Stimulated activated naive B cell treated with anti-CD40 and anti-IgM and Interleukin-4, amounts not matched to agents 10 μg/mL and 1 μg/mL and 100 μg/mL, for 72 hours (primary cell): ENCODE data around the gene EPS8L2.
A peak's percentile ranks its signal among the peaks of the same experiment; 100 is the strongest.

Experiments used
- ATAC-seq, 2 donors: fragments of 150-1000 bp; cut with Tn5 transposase; replicated peaks; 2 replicates each; pipeline ENCODE4 v1.10.0; 2021; ENCODE audit warnings: moderate library complexity in 1 of 2
- DNase-seq: peaks from one replicate; pipeline ENCODE4 v3.0.0; 2021
- H3K27ac Mint-ChIP-seq: one replicate; pipeline ENCODE4 v1.8.0; 2022; ENCODE audit warnings: mild to moderate bottlenecking, mixed read lengths
- H3K27me3 Mint-ChIP-seq, 2 donors: one replicate each; pipeline ENCODE4 v1.8.0; 2022; ENCODE audit warnings: mixed read lengths in 2 of 2
- H3K36me3 Mint-ChIP-seq, 2 donors: one replicate each; pipeline ENCODE4 v1.8.0; 2022; ENCODE audit warnings: mixed read lengths in 2 of 2, mild to moderate bottlenecking in 1 of 2
- H3K4me1 Mint-ChIP-seq, 2 donors: one replicate each; pipeline ENCODE4 v1.8.0; 2022; ENCODE audit warnings: mixed read lengths in 2 of 2, mild to moderate bottlenecking in 1 of 2
- H3K4me3 Mint-ChIP-seq, 2 donors: one replicate each; pipeline ENCODE4 v1.8.0; 2022; ENCODE audit warnings: mild to moderate bottlenecking in 2 of 2, mixed read lengths in 2 of 2, moderate library complexity in 1 of 2
- H3K9me3 Mint-ChIP-seq, 2 donors: one replicate each; pipeline ENCODE4 v1.8.0; 2022; ENCODE audit warnings: mixed read lengths in 2 of 2, mild to moderate bottlenecking in 1 of 2

Gene EPS8L2

GRCh38 chr11:705646-706438 is at the start of gene EPS8L2:
EPS8L2 (plus strand) TSS chr11:706231; CDS start chr11:709408, 3,177 bp downstream.
- Mint-ChIP-seq H3K27ac (no peak within 1 kb of the TSS), H3K4me3 (peak within 1 kb of the TSS; percentile 71 to 75)
- DNase-seq, result no peak

GRCh38 chr11:656426-656825 is 49.6 kb upstream of the EPS8L2 start:
- ATAC-seq (no peak), DNase-seq (no peak)
- Mint-ChIP-seq H3K36me3 (peaks cover 30 to 43% of the 10 kb centered on the region in 2 donors), H3K9me3 (no peaks in the 10 kb centered on the region), H3K4me3 (no peak overlapping the region), H3K27me3 (no peaks in the 10 kb centered on the region), H3K4me1 (peaks cover 0 to 2% of the 10 kb centered on the region in 2 donors), H3K27ac (no peak overlapping the region)

More at GRCh38 chr11:705646-706438, at the start of gene EPS8L2:
- Mint-ChIP-seq H3K9me3 (no peaks in the 10 kb centered on the region), H3K36me3 (peaks cover 12 to 18% of the 10 kb centered on the region in 2 donors), H3K27me3 (peaks cover 23 to 27% of the 10 kb centered on the region in 2 donors), H3K4me1 (peaks cover 10 to 27% of the 10 kb centered on the region in 2 donors)
- ATAC-seq, result peak; percentile 43 to 56

- no peak for DNase-seq
- no peak overlapping the region for H3K27ac Mint-ChIP-seq
- peaks cover 30 to 42% of the 10 kb centered on the region in 2 donors for H3K36me3 Mint-ChIP-seq
- H3K4me1 Mint-ChIP-seq, result peaks cover 0 to 2% of the 10 kb centered on the region in 2 donors
- no peaks in the 10 kb centered on the region for H3K9me3 Mint-ChIP-seq
- no peaks in the 10 kb centered on the region for H3K27me3 Mint-ChIP-seq
- no peak overlapping the region for H3K4me3 Mint-ChIP-seq
- ATAC-seq, result no peak
Observed at GRCh38 chr11:656866-657265, 49.2 kb upstream of the EPS8L2 start.

- no peak overlapping the region for H3K27ac Mint-ChIP-seq
- no peak for ATAC-seq
Observed at GRCh38 chr11:657691-658126, 48.3 kb upstream of the EPS8L2 start.

GRCh38 chr11:659532-660085 is 46.4 kb upstream of the EPS8L2 start:
- Mint-ChIP-seq H3K27ac (no peak overlapping the region), H3K9me3 (no peaks in the 10 kb centered on the region), H3K36me3 (peaks cover 31 to 37% of the 10 kb centered on the region in 2 donors), H3K4me1 (peaks cover 0 to 2% of the 10 kb centered on the region in 2 donors), H3K27me3 (no peaks in the 10 kb centered on the region), H3K4me3 (no peak overlapping the region)
- no peak for ATAC-seq
- no peak for DNase-seq

More at GRCh38 chr11:657691-658126, 48.3 kb upstream of the EPS8L2 start:
- no peak for DNase-seq
- Mint-ChIP-seq H3K4me3 (no peak overlapping the region), H3K27me3 (no peaks in the 10 kb centered on the region), H3K36me3 (peaks cover 29 to 39% of the 10 kb centered on the region in 2 donors), H3K9me3 (no peaks in the 10 kb centered on the region), H3K4me1 (peaks cover 0 to 2% of the 10 kb centered on the region in 2 donors)

GRCh38 chr11:660281-660680 is 45.8 kb upstream of the EPS8L2 start:
- Mint-ChIP-seq H3K9me3 (no peaks in the 10 kb centered on the region), H3K27ac (no peak overlapping the region), H3K4me3 (no peak overlapping the region), H3K27me3 (no peaks in the 10 kb centered on the region), H3K4me1 (peaks cover 0 to 2% of the 10 kb centered on the region in 2 donors), H3K36me3 (peaks cover 31 to 34% of the 10 kb centered on the region in 2 donors)
- DNase-seq, result no peak
- no peak for ATAC-seq

GRCh38 chr11:660681-661444 is 45.2 kb upstream of the EPS8L2 start:
- ATAC-seq, result no peak
- Mint-ChIP-seq H3K27me3 (no peaks in the 10 kb centered on the region), H3K9me3 (no peaks in the 10 kb centered on the region), H3K4me3 (no peak overlapping the region), H3K36me3 (peaks cover 34 to 39% of the 10 kb centered on the region in 2 donors), H3K4me1 (peaks cover 0 to 2% of the 10 kb centered on the region in 2 donors), H3K27ac (no peak overlapping the region)
- DNase-seq, result no peak

- Mint-ChIP-seq H3K4me1 (peaks cover 0 to 2% of the 10 kb centered on the region in 2 donors), H3K4me3 (no peak overlapping the region)
- peak; percentile 27 for DNase-seq
Observed at GRCh38 chr11:662689-663274, 43.2 kb upstream of the EPS8L2 start.

GRCh38 chr11:665062-665703 is 40.8 kb upstream of the EPS8L2 start:
- ATAC-seq (no peak), DNase-seq (no peak)
- Mint-ChIP-seq H3K4me3 (no peak overlapping the region), H3K36me3 (peaks cover 24 to 36% of the 10 kb centered on the region in 2 donors), H3K27ac (no peak overlapping the region), H3K4me1 (no peaks in the 10 kb centered on the region), H3K27me3 (no peaks in the 10 kb centered on the region), H3K9me3 (no peaks in the 10 kb centered on the region)

More at GRCh38 chr11:662689-663274, 43.2 kb upstream of the EPS8L2 start:
- peak; percentile 83 to 91 for ATAC-seq
- no peaks in the 10 kb centered on the region for H3K9me3 Mint-ChIP-seq
- H3K36me3 Mint-ChIP-seq, result peaks cover 26 to 39% of the 10 kb centered on the region in 2 donors
- no peak overlapping the region for H3K27ac Mint-ChIP-seq
- no peaks in the 10 kb centered on the region for H3K27me3 Mint-ChIP-seq

GRCh38 chr11:665704-666281 is 40.2 kb upstream of the EPS8L2 start:
- ATAC-seq, result no peak
- Mint-ChIP-seq H3K4me3 (no peak overlapping the region), H3K9me3 (no peaks in the 10 kb centered on the region), H3K27ac (no peak overlapping the region), H3K4me1 (no peaks in the 10 kb centered on the region), H3K36me3 (peaks cover 20 to 36% of the 10 kb centered on the region in 2 donors), H3K27me3 (no peaks in the 10 kb centered on the region)
- no peak for DNase-seq

GRCh38 chr11:673866-674265 is 32.2 kb upstream of the EPS8L2 start:
- Mint-ChIP-seq H3K4me3 (no peak overlapping the region), H3K9me3 (no peaks in the 10 kb centered on the region), H3K4me1 (no peaks in the 10 kb centered on the region), H3K27me3 (no peaks in the 10 kb centered on the region), H3K27ac (no peak overlapping the region), H3K36me3 (peaks cover 24 to 36% of the 10 kb centered on the region in 2 donors)
- ATAC-seq (no peak), DNase-seq (no peak)

- no peak for DNase-seq
- no peaks in the 10 kb centered on the region for H3K4me1 Mint-ChIP-seq
- no peak for ATAC-seq
- H3K4me3 Mint-ChIP-seq, result no peak overlapping the region
- H3K27me3 Mint-ChIP-seq, result no peaks in the 10 kb centered on the region
- H3K9me3 Mint-ChIP-seq, result no peaks in the 10 kb centered on the region
- H3K36me3 Mint-ChIP-seq, result peaks cover 30 to 38% of the 10 kb centered on the region in 2 donors
- H3K27ac Mint-ChIP-seq, result no peak overlapping the region
Observed at GRCh38 chr11:674406-674805, 31.6 kb upstream of the EPS8L2 start.

- Mint-ChIP-seq H3K36me3 (peaks cover 59% of the 10 kb centered on the region in 2 donors), H3K4me3 (no peak overlapping the region), H3K27ac (no peak overlapping the region), H3K9me3 (no peaks in the 10 kb centered on the region), H3K4me1 (no peaks in the 10 kb centered on the region), H3K27me3 (no peaks in the 10 kb centered on the region)
- DNase-seq (no peak), ATAC-seq (no peak)
Observed at GRCh38 chr11:678297-678696, 27.7 kb upstream of the EPS8L2 start.
